Measurements from ENCODE around the gene PRKX. TPM values are rescaled to one million over a fixed set of nuclear protein-coding genes. Genes with fewer than 3 reads are reported as not detected.
A peak's percentile ranks its signal among the peaks of the same experiment; 100 is the strongest.
"Not testable (repeated sequence)": the region's sequence is repeated elsewhere in the genome, so short reads cannot be mapped to it uniquely, and the experiment has no call there.

PRKX gene
- total RNA-seq, 6 experiments from 2014 or later: 1.7 to 7.2 (median 3.7) TPM

DNA sequence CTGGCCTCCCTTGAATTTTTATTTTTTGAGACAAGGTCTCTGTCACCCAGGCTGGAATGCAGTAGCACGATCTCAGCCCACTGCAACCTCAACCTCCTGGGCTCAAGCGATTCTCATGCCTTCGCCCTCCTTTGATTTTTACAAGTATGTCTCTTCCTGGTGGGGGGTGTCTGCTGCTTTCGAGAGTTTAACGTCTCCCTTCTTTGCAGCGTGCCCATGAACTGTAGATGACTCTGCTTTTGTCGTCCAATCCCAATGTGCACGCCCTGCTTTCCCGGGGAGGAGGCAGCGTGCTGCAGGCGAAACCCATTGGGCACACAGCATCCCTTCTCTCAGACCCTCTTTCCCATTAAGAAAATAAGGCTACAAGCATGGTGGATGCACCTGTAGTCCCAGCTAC, 7.0 kb downstream of the PRKX start:
- TF ChIP-seq POLR2A (IDR thresholded peaks at IDR 0.05): no peak
- no peak for TF ChIP-seq CTCF (IDR thresholded peaks at IDR 0.05)
- WGBS (ENCODE audit: insufficient coverage, low coverage, low lambda C conversion rate, missing lambda C conversion rate): 87% methylated on average over 11 of the region's 11 CpGs
- intact Hi-C loops (cut with DNase I): no loop called here
- no peaks in the 10 kb centered on the region for H3K36me3 ChIP-seq
- no peaks in the 10 kb centered on the region for H3K4me1 ChIP-seq
- no peak overlapping the region for H3K4me3 ChIP-seq
- no peaks in the 10 kb centered on the region for H3K27me3 ChIP-seq
- no peak for ATAC-seq
- DNase-seq: no peak
- no peaks in the 10 kb centered on the region for H3K9me3 ChIP-seq
- H3K27ac ChIP-seq: no peak overlapping the region

GRCh38 chrX:3703251-3703650, 10.2 kb downstream of the PRKX start:
- DNase-seq; H3K27me3 ChIP-seq; intact Hi-C loops (cut with DNase I); H3K4me3 ChIP-seq; H3K36me3 ChIP-seq; H3K27ac ChIP-seq; H3K9me3 ChIP-seq; H3K4me1 ChIP-seq; ATAC-seq: not testable (repeated sequence)
- WGBS (ENCODE audit: insufficient coverage, low coverage, low lambda C conversion rate, missing lambda C conversion rate): 71% methylated on average over 3 of the region's 3 CpGs

- H3K9me3 ChIP-seq; DNase-seq; H3K27ac ChIP-seq; H3K36me3 ChIP-seq; H3K4me3 ChIP-seq; intact Hi-C loops (cut with DNase I); ATAC-seq; H3K4me1 ChIP-seq; H3K27me3 ChIP-seq: not testable (repeated sequence)
- 40% methylated on average over 3 of the region's 3 CpGs for WGBS (ENCODE audit: insufficient coverage, low coverage, low lambda C conversion rate, missing lambda C conversion rate)
Observed at GRCh38 chrX:3702095-3702494, 11.4 kb downstream of the PRKX start.

GRCh38 chrX:3701445-3701928, 12.0 kb downstream of the PRKX start:
- DNase-seq; H3K4me1 ChIP-seq; ATAC-seq; H3K9me3 ChIP-seq; H3K4me3 ChIP-seq; H3K36me3 ChIP-seq; H3K27ac ChIP-seq; H3K27me3 ChIP-seq; intact Hi-C loops (cut with DNase I): not testable (repeated sequence)
- 83% methylated on average over 9 of the region's 10 CpGs for WGBS (ENCODE audit: insufficient coverage, low coverage, low lambda C conversion rate, missing lambda C conversion rate)

- TF ChIP-seq POLR2A (IDR thresholded peaks at IDR 0.05) (no peak), CTCF (IDR thresholded peaks at IDR 0.05) (no peak)
- ATAC-seq: peak in 2 of 4 donors; percentile 30 to 48
- peak overlapping the region; percentile 2 to 18 (median 5) for H3K4me3 ChIP-seq
- H3K9me3 ChIP-seq: no peaks in the 10 kb centered on the region
- no peaks in the 10 kb centered on the region for H3K4me1 ChIP-seq
- intact Hi-C loops (cut with DNase I): no loop called here
- H3K27me3 ChIP-seq: no peaks in the 10 kb centered on the region
- no peak for DNase-seq
- H3K27ac ChIP-seq: peak overlapping the region; percentile 24 to 50 (median 26)
- 24% methylated on average over 9 of the region's 9 CpGs for WGBS (ENCODE audit: insufficient coverage, low coverage, low lambda C conversion rate, missing lambda C conversion rate)
- no peaks in the 10 kb centered on the region for H3K36me3 ChIP-seq
Observed at GRCh38 chrX:3699821-3700381, 13.5 kb downstream of the PRKX start.

DNA sequence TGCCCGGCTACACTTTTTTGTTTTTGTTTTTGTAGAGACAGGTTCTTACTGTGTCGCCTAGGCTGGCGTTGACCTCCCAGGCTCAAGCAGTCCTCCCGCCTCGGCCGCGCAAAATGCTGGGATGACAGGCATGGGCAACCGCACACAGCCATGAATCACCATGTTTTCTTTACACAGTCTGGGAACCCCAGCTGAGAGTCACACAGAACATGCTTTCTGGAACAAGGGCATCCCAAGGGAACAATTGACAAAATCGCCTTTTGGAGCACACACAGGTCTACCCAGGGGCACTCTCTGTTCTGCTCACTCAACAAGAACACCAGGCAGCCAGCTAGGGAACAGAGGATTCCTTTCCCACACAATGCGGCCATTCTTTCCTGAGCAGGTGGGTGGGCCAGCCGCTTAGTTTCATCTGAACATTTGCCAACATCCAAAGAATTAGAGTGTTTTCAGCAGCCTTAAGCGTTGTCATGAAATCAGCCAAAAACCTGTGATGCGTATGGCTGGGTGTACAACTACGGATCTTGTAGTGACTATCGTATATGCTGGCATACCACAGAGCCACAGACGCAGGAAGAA, 15.7 kb downstream of the PRKX start:
- intact Hi-C loops (cut with DNase I): no loop called here
- Histone ChIP-seq H3K27me3 (no peaks in the 10 kb centered on the region), H3K27ac (no peak overlapping the region), H3K36me3 (no peaks in the 10 kb centered on the region), H3K4me3 (no peak overlapping the region), H3K9me3 (no peaks in the 10 kb centered on the region), H3K4me1 (no peaks in the 10 kb centered on the region)
- DNase-seq (no peak), ATAC-seq (peak in 2 of 4 donors; percentile 11 to 25)
- TF ChIP-seq CTCF (IDR thresholded peaks at IDR 0.05) (no peak), POLR2A (IDR thresholded peaks at IDR 0.05) (no peak)
- 55% methylated on average over 14 of the region's 16 CpGs for WGBS (ENCODE audit: insufficient coverage, low coverage, low lambda C conversion rate, missing lambda C conversion rate)

Measured in right lobe of liver (tissue), 6 donors.